Liver (tissue), 9 donors: ENCODE measurements around the gene CDX1. TPM values are rescaled to one million over a fixed set of nuclear protein-coding genes. Genes with fewer than 3 reads are reported as not detected.

Experiments used
- DNase-seq: peaks from one replicate; pipeline ENCODE4 v3.0.0-alpha.2; 2017; ENCODE audit warnings: low spot score
- H3K27ac ChIP-seq, 2 donors: one replicate each; pipeline ENCODE4 v1.7.0; 2013; ENCODE audit warnings: inconsistent platforms in 2 of 2, low read length in 2 of 2, control low read depth in 1 of 2, low read depth in 1 of 2, mild to moderate bottlenecking in 1 of 2
- H3K27me3 ChIP-seq, 4 donors: one replicate each; pipeline versions ENCODE4 v1.6.1 to v1.7.0; 2013; ENCODE audit warnings: low read length in 3 of 4, inconsistent platforms in 1 of 4, mild to moderate bottlenecking in 1 of 4, moderate library complexity in 1 of 4; ENCODE audit not compliant: control insufficient read depth in 4 of 4, insufficient read depth in 4 of 4
- H3K36me3 ChIP-seq, 4 donors: one replicate each; pipeline versions ENCODE4 v1.6.1 to v1.7.0; 2013; ENCODE audit warnings: low read length in 3 of 4, mild to moderate bottlenecking in 3 of 4, low read depth in 1 of 4, moderate library complexity in 1 of 4; ENCODE audit not compliant: control insufficient read depth in 4 of 4, insufficient read depth in 3 of 4
- H3K4me1 ChIP-seq, 4 donors: one replicate each; pipeline versions ENCODE4 v1.6.1 to v1.7.0; 2013; ENCODE audit warnings: low read length in 3 of 4, mild to moderate bottlenecking in 3 of 4, moderate library complexity in 1 of 4; ENCODE audit not compliant: control insufficient read depth in 4 of 4, insufficient read depth in 4 of 4
- H3K4me3 ChIP-seq, 3 donors: one replicate each; pipeline versions ENCODE4 v1.6.1 to v1.7.0; 2013; ENCODE audit warnings: low read length in 3 of 3, control low read depth in 1 of 3, low read depth in 1 of 3, mild to moderate bottlenecking in 1 of 3
- H3K9ac ChIP-seq, 2 donors: one replicate each; pipeline ENCODE4 v1.7.0; 2013; ENCODE audit warnings: low read length in 2 of 2, mild to moderate bottlenecking in 2 of 2, moderate library complexity in 2 of 2, control low read depth in 1 of 2, low read depth in 1 of 2
- H3K9me3 ChIP-seq, 4 donors: one replicate each; pipeline versions ENCODE4 v1.6.1 to v1.7.0; 2013; ENCODE audit warnings: low read length in 3 of 4; ENCODE audit not compliant: control insufficient read depth in 4 of 4
- EGR1 ChIP-seq, 2 donors: IDR thresholded peaks; 2 replicates each; pipeline ENCODE4 v1.6.1; 2016 to 2018; ENCODE audit warnings: antibody characterized with exemption in 2 of 2, low read depth in 2 of 2
- FOXA1 ChIP-seq: IDR thresholded peaks from 2 replicates; pipeline ENCODE4 v1.6.1; 2016; ENCODE audit warnings: antibody characterized with exemption
- FOXA2 ChIP-seq: IDR thresholded peaks from 2 replicates; pipeline ENCODE4 v1.6.1; 2016; ENCODE audit warnings: antibody characterized with exemption
- GABPA ChIP-seq, 2 donors: IDR thresholded peaks in 1 of 2; conservative IDR thresholded peaks in 1 of 2; 2 replicates each; pipeline ENCODE4 v1.6.1; 2016; ENCODE audit warnings: antibody characterized with exemption in 2 of 2, mild to moderate bottlenecking in 1 of 2, moderate library complexity in 1 of 2
- HNF4A ChIP-seq, 2 donors: conservative IDR thresholded peaks; 2 replicates each; pipeline ENCODE4 v1.6.1; 2016; ENCODE audit warnings: antibody characterized with exemption in 2 of 2, mild to moderate bottlenecking in 2 of 2
- RAD21 ChIP-seq, 2 donors: IDR thresholded peaks; 2 replicates each; pipeline ENCODE4 v1.6.1; 2016; ENCODE audit warnings: antibody characterized with exemption in 2 of 2, mild to moderate bottlenecking in 2 of 2
- RXRA ChIP-seq, 2 donors: IDR thresholded peaks; 2 replicates each; pipeline ENCODE4 v1.6.1; 2017 to 2018; ENCODE audit warnings: antibody characterized with exemption in 2 of 2, mild to moderate bottlenecking in 1 of 2
- SP1 ChIP-seq: IDR thresholded peaks from 2 replicates; pipeline ENCODE4 v1.6.1; 2018; ENCODE audit warnings: antibody characterized with exemption, mild to moderate bottlenecking
- TAF1 ChIP-seq: conservative IDR thresholded peaks from 2 replicates; pipeline ENCODE4 v1.6.1; 2016; ENCODE audit warnings: antibody characterized with exemption, mild to moderate bottlenecking
- YY1 ChIP-seq: IDR thresholded peaks from 2 replicates; pipeline ENCODE4 v1.6.1; 2016; ENCODE audit warnings: antibody characterized with exemption, mild to moderate bottlenecking
- ZBTB33 ChIP-seq: IDR thresholded peaks from 2 replicates; pipeline ENCODE4 v1.6.1; 2016; ENCODE audit warnings: antibody characterized with exemption
- WGBS: extraction: QIAGEN DNeasy Blood & Tissue Kit; methylation state at CpG from one replicate; pipeline ENCODE4 v1.1.7; 2013; 5-methylcytosine and 5-hydroxymethylcytosine counted together
- polyA plus RNA-seq, 2 donors: library from polyadenylated mRNA; stranded (reverse) in 1 of 2; unstranded in 1 of 2; fragments of 200-250 nt in 1 of 2; fragments of >200 nt in 1 of 2; fragmentation: Nextera tagmentation in 1 of 2; extraction: Ambion mirVana in 1 of 2; gene quantifications; one replicate each; pipeline versions ENCODE4 v1.2.1 to v1.2.3, GENCODE V29; 2013 to 2015
- total RNA-seq, 2 donors: library from RNA; depleted of rRNA; stranded (reverse); fragments of >200 nt; gene quantifications; one replicate each; pipeline ENCODE4 v1.2.3, GENCODE V29; 2014
- TF ChIP-seq, protein P1 (sequence below): IDR thresholded peaks from 2 replicates; pipeline ENCODE4 v1.6.1; 2016; ENCODE audit warnings: antibody characterized with exemption
- TF ChIP-seq, protein P2 (sequence below): fragments of 150-350 bp; IDR thresholded peaks from 2 replicates; pipeline ENCODE4 v1.5.1; 2017; ENCODE audit warnings: improper control_type of control experiment, low read depth, low read length; ENCODE audit not compliant: missing input control
- donor health status: healthy.
- donor health status: healthy.
- donor health status: healthy.
- donor health status: healthy.
- donor health status: healthy.

Gene CDX1
- total and polyA plus RNA-seq, 4 donors = not detected

DNA sequence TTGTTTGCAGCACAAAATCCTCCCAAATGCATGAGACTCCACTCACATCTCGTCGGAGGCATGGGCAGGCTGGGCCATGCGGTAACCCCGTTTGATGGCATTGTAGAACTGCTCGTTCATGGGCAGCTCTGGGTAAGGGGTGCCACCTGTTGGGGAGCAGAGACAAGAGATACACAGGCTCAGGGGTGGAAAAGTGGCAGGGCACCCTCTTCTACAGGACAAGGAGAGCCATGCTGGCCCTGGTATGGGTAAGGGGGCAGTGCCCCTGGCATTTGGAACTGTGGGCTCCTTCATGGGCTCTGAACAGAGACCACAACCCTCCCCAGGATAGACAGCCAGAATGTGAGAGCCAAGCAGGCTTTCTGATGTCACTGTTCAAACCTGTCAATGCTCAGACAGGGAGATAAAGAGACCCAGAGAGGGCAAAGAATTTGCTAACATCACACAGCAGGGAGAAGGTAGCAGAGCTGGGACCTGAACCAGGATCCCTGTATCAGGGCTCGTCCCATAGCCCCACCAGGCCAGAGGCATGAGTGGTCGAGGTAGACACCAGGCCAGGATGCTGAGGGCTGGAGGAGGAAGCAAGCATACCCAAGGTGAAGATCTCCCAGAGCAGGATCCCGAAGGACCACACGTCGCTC lies 47.0 kb upstream of the CDX1 start:
- whole genome bisulfite sequencing = 89% methylated on average over 10 of the region's 10 CpGs
- DNase-seq = no peak
- H3K36me3 ChIP-seq = peaks cover 0 to 28% (median 2%) of the 10 kb centered on the region in 4 donors

DNA sequence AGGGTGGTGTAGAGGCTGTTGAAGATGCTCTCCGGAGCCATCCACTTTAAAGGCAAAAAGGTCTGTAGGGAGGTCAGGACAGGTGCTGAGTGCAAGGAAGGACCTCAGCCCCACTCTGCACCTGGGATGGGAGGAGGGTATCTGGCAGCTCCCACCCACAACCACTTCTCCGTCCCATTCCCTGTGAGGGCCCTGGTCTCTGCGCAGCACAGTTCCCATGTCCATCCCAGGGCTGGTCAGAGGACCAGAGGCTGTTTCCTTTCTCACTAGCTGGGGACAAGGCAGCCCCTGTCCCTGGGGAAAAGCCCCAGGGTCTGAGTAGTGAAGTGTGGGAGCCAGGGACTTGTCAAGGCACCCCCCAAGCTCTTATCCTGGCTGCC lies 46.5 kb upstream of the CDX1 start:
- TF ChIP-seq FOXA1 = no peak
- TF ChIP-seq TAF1 = no peak
- TF ChIP-seq, protein P1, sequence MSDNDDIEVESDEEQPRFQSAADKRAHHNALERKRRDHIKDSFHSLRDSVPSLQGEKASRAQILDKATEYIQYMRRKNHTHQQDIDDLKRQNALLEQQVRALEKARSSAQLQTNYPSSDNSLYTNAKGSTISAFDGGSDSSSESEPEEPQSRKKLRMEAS = no peak
- TF ChIP-seq YY1 = no peak
- TF ChIP-seq ZBTB33 = no peak
- H3K9me3 ChIP-seq = no peaks in the 10 kb centered on the region
- no peak overlapping the region for H3K27ac ChIP-seq
- DNase-seq = no peak
- peaks cover 0 to 28% (median 2%) of the 10 kb centered on the region in 4 donors for H3K36me3 ChIP-seq
- H3K27me3 ChIP-seq = no peaks in the 10 kb centered on the region
- H3K4me1 ChIP-seq = peaks cover 0 to 2% (median 0%) of the 10 kb centered on the region in 4 donors
- no peak overlapping the region for H3K9ac ChIP-seq
- 96% methylated on average over 3 of the region's 3 CpGs for WGBS
- no peak overlapping the region for H3K4me3 ChIP-seq

More for the DNA sequence above, 47.0 kb upstream of the CDX1 start:
- Histone ChIP-seq H3K4me1 (peaks cover 0 to 2% (median 0%) of the 10 kb centered on the region in 4 donors), H3K27ac (no peak overlapping the region), H3K9me3 (no peaks in the 10 kb centered on the region), H3K9ac (no peak overlapping the region), H3K27me3 (no peaks in the 10 kb centered on the region), H3K4me3 (no peak overlapping the region)
- TF ChIP-seq GABPA (IDR thresholded peaks at IDR 0.05 in 1 of 2, conservative IDR thresholded peaks at IDR 0.05 in 1 of 2) (no peak), RXRA (IDR thresholded peaks at IDR 0.05) (no peak), TAF1 (no peak), EGR1 (IDR thresholded peaks at IDR 0.05; ENCODE audit: low read depth in 2 of 2) (no peak), RAD21 (IDR thresholded peaks at IDR 0.05) (no peak), FOXA2 (no peak), SP1 (no peak), HNF4A (conservative IDR thresholded peaks at IDR 0.05) (no peak), FOXA1 (no peak)
- TF ChIP-seq, protein P2, sequence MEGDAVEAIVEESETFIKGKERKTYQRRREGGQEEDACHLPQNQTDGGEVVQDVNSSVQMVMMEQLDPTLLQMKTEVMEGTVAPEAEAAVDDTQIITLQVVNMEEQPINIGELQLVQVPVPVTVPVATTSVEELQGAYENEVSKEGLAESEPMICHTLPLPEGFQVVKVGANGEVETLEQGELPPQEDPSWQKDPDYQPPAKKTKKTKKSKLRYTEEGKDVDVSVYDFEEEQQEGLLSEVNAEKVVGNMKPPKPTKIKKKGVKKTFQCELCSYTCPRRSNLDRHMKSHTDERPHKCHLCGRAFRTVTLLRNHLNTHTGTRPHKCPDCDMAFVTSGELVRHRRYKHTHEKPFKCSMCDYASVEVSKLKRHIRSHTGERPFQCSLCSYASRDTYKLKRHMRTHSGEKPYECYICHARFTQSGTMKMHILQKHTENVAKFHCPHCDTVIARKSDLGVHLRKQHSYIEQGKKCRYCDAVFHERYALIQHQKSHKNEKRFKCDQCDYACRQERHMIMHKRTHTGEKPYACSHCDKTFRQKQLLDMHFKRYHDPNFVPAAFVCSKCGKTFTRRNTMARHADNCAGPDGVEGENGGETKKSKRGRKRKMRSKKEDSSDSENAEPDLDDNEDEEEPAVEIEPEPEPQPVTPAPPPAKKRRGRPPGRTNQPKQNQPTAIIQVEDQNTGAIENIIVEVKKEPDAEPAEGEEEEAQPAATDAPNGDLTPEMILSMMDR = no peak
- TF ChIP-seq, protein P1 = no peak
